ENCODE results near the gene PMVK. TPM values are rescaled to one million over a fixed set of nuclear protein-coding genes. Genes with fewer than 3 reads are reported as not detected.

Gene PMVK
- total RNA-seq, 1 experiment from 2014 or later: 26.3 TPM

- H4K20me1 ChIP-seq (ENCODE audit: control insufficient read depth, insufficient read depth, insufficient read length): peaks cover 2% of the 10 kb centered on the region
- peak overlapping the region; percentile 76 for H3K4me2 ChIP-seq (ENCODE audit: insufficient read depth, insufficient read length, low read length)
- peaks cover 27 to 32% of the 10 kb centered on the region in 2 experiments for H3K4me1 Mint-ChIP-seq
- peak overlapping the region in 2 of 3 experiments; percentile 44 to 93; a peak in 1 of 7 replicates for H3K27ac Mint-ChIP-seq
- no peak overlapping the region for H3K4ac ChIP-seq (ENCODE audit: low read depth, low read length)
- H3K27me3 Mint-ChIP-seq (ENCODE audit: low read depth): no peaks in the 10 kb centered on the region
- H2BK5ac ChIP-seq (ENCODE audit: insufficient read length, low read length): no peak overlapping the region
- H3K79me1 ChIP-seq (ENCODE audit: insufficient read depth, low read depth, low read length, poor library complexity, severe bottlenecking): peaks cover 3% of the 10 kb centered on the region
- H3K9me3 ChIP-seq (ENCODE audit: control insufficient read depth, low read depth, low read length): no peaks in the 10 kb centered on the region
- H3K27me3 ChIP-seq (ENCODE audit: insufficient read depth, low read length): no peaks in the 10 kb centered on the region
- H3K79me2 ChIP-seq (ENCODE audit: insufficient read depth, low read length): no peaks in the 10 kb centered on the region; the same call in 1 of the 2 replicates
- H3K36me3 Mint-ChIP-seq (ENCODE audit: insufficient read depth in 1 of 3, low read depth in 3 of 3): peaks cover 42 to 79% (median 71%) of the 10 kb centered on the region in 3 experiments
- H3K4me1 ChIP-seq (ENCODE audit: insufficient read depth, low read length): 0 out of 2 replicates have a peak, but pooled peaks cover 2% of the 10 kb centered on the region
- H3K9ac ChIP-seq (ENCODE audit: extremely low read depth, insufficient read length, low read length): no peak overlapping the region
- H3K14ac ChIP-seq (ENCODE audit: insufficient read depth, low read length): no peak overlapping the region
- H3K9me3 Mint-ChIP-seq: no peaks in the 10 kb centered on the region
- no peak overlapping the region for H2BK12ac ChIP-seq (ENCODE audit: insufficient read length, low read depth, low read length)
- H3K18ac ChIP-seq (ENCODE audit: insufficient read length, low read depth, low read length): no peak overlapping the region
- no peak overlapping the region for H4K5ac ChIP-seq (ENCODE audit: insufficient read length, low read depth, low read length)
- no peak overlapping the region for H2BK120ac ChIP-seq (ENCODE audit: low read depth, low read length, poor library complexity, severe bottlenecking)
- no peak overlapping the region for H4K91ac ChIP-seq (ENCODE audit: insufficient read length, low read depth, low read length)
- H4K8ac ChIP-seq (replicated peaks; ENCODE audit: insufficient read length, low read depth, low read length): no peak overlapping the region
- H2BK15ac ChIP-seq (ENCODE audit: low read depth, low read length): no peak overlapping the region
- WGBS (ENCODE audit: extremely low coverage, insufficient read length, low lambda C conversion rate): no CpG with 5 or more reads among the region's 6 CpGs
- H2AK5ac ChIP-seq (ENCODE audit: insufficient read length, low read length): no peak overlapping the region
- H2BK20ac ChIP-seq (ENCODE audit: low read depth, low read length, poor library complexity, severe bottlenecking): no peak overlapping the region
- H2AFZ ChIP-seq (ENCODE audit: low read length): no peak overlapping the region
- no peak overlapping the region for H3K27ac ChIP-seq (ENCODE audit: insufficient read length, low read depth, low read length)
- no peak overlapping the region for H3T11ph ChIP-seq (ENCODE audit: low read length)
- no peak overlapping the region for H3K56ac ChIP-seq (ENCODE audit: insufficient read length, low read depth, low read length)
- no peak for TF ChIP-seq CTCF (conservative IDR thresholded peaks at IDR 0.05)
- no peaks in the 10 kb centered on the region for H3K23me2 ChIP-seq (ENCODE audit: insufficient read length, low read depth, low read length, poor library complexity, severe bottlenecking)
- H3K23ac ChIP-seq (ENCODE audit: insufficient read length, low read depth, low read length): no peak overlapping the region
- no peak for DNase-seq
- H3K4me3 Mint-ChIP-seq: peak overlapping the region; percentile 78 to 87
These were observed 26.3 kb upstream of the PMVK start for GRCh38 chr1:154962795-154963330.

All from H9 (cell line).